Loucy (cell line): ENCODE data around the gene OSGIN1.

Source experiments
- EZH2phosphoT487 ChIP-seq: fragments of 200-600 bp; IDR thresholded peaks from 2 replicates; pipeline ENCODE4 v1.6.1; 2018; ENCODE audit warnings: antibody characterized with exemption, mild to moderate bottlenecking, moderate library complexity, borderline replicate concordance
- TF ChIP-seq, protein P1 (sequence below): fragments of 200-600 bp; sonication (generic); conservative IDR thresholded peaks from 2 replicates; pipeline ENCODE4 v1.5.1; 2014; ENCODE audit warnings: mild to moderate bottlenecking, antibody characterized with exemption, low read length

- TF ChIP-seq, protein P1, sequence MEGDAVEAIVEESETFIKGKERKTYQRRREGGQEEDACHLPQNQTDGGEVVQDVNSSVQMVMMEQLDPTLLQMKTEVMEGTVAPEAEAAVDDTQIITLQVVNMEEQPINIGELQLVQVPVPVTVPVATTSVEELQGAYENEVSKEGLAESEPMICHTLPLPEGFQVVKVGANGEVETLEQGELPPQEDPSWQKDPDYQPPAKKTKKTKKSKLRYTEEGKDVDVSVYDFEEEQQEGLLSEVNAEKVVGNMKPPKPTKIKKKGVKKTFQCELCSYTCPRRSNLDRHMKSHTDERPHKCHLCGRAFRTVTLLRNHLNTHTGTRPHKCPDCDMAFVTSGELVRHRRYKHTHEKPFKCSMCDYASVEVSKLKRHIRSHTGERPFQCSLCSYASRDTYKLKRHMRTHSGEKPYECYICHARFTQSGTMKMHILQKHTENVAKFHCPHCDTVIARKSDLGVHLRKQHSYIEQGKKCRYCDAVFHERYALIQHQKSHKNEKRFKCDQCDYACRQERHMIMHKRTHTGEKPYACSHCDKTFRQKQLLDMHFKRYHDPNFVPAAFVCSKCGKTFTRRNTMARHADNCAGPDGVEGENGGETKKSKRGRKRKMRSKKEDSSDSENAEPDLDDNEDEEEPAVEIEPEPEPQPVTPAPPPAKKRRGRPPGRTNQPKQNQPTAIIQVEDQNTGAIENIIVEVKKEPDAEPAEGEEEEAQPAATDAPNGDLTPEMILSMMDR, result no peak
- no peak for TF ChIP-seq EZH2phosphoT487
Measured at GRCh38 chr16:83994703-83995102, 41.7 kb downstream of the OSGIN1 start.
